HUES6 (cell line): Measurements from ENCODE around the gene CADM1.

Experiments used
- H3K27ac ChIP-seq: 2 replicates; pipeline ENCODE4 v1.7.0; 2013; ENCODE audit warnings: low read depth, mild to moderate bottlenecking, low read length, inconsistent platforms
- H3K27me3 ChIP-seq: 2 replicates; pipeline ENCODE4 v1.6.1; 2013; ENCODE audit warnings: low read length; ENCODE audit not compliant: control insufficient read depth, insufficient read depth
- H3K36me3 ChIP-seq: 2 replicates; pipeline ENCODE4 v1.6.1; 2013; ENCODE audit warnings: low read length; ENCODE audit not compliant: control insufficient read depth, insufficient read depth
- H3K4me1 ChIP-seq: 2 replicates; pipeline ENCODE4 v1.6.1; 2013; ENCODE audit warnings: low read length; ENCODE audit not compliant: control insufficient read depth, insufficient read depth
- H3K4me3 ChIP-seq: 2 replicates; pipeline ENCODE4 v1.5.1; 2013; ENCODE audit warnings: low read depth, low read length
- H3K9ac ChIP-seq: one replicate; pipeline ENCODE4 v1.6.1; 2013; ENCODE audit warnings: mild to moderate bottlenecking, low read length
- H3K9me3 ChIP-seq: 2 replicates; pipeline ENCODE4 v1.6.1; 2013; ENCODE audit warnings: low read depth, low read length; ENCODE audit not compliant: control insufficient read depth, insufficient read depth

The CADM1 gene

DNA sequence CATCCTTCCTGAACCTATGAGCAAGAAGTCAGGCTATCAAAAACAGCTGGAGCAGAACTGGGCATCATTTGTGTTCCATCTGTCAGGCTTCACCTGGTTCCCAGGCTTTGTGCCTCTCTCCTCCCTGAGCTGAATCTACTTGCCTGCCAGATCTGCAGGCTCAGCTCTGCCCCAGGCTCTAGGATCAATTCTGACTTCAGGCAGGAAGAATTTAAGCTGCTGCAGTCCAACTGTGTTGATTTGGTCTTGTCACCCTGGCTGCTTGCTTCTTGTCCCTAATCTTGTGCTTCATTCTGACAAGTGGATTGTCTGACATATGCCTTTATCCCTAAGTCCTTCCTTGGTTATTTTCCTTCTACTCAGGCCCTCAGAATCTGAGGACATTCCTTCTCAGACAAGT lies 31.6 kb upstream of the CADM1 start:
- Histone ChIP-seq H3K4me1 (no peaks in the 10 kb centered on the region; the same call in 1 of the 2 replicates), H3K4me3 (no peak overlapping the region), H3K27me3 (peaks cover 14% of the 10 kb centered on the region; the same call in 1 of the 2 replicates), H3K27ac (no peak overlapping the region), H3K36me3 (no peaks in the 10 kb centered on the region), H3K9me3 (no peaks in the 10 kb centered on the region), H3K9ac (no peak overlapping the region)

DNA sequence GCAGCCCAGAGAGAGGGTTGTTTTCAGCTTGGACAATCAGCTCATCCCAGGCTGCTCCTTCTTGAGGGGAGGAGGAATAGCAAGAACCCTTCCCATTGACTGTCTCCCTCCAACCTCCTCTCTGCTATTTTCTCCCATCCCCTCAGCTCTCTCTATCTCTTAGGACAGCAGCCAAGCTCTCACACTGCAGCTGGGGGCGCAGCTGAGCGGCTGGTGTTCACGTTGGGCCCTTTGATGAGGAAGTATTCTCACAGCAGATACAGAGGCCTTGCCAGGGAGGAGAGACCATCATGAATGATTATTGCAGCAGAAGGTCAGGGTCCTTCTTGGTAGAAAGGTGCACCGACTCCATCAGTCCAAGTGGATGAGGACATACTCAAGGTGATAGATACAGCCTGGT lies 26.5 kb upstream of the CADM1 start:
- H3K9ac ChIP-seq: no peak overlapping the region
- no peak overlapping the region for H3K4me3 ChIP-seq
- H3K27me3 ChIP-seq: peaks cover 12% of the 10 kb centered on the region; the same call in 1 of the 2 replicates
- H3K9me3 ChIP-seq: no peaks in the 10 kb centered on the region
- no peak overlapping the region for H3K27ac ChIP-seq
- H3K4me1 ChIP-seq: peaks cover 9% of the 10 kb centered on the region
- no peaks in the 10 kb centered on the region for H3K36me3 ChIP-seq

DNA sequence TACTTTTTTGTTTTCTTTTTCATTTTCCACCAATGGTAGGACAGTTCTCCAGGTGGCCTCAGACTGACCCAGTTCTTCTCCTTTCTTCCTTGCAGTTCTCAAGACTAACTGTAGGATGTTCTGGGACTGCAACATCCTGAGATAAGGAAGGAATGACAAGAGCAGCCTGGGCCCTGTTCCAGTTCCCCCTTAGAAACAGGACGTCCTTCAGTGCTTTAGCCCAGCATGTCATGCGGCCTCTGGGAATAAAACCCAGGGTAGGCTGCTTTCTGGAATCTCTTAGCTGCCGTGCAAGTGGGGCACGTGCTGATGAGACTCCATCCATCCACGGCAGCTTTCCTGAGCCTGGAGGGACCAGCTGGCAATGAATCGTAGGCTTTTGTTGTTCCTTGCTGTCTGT lies 24.0 kb upstream of the CADM1 start:
- Histone ChIP-seq H3K9me3 (no peaks in the 10 kb centered on the region), H3K4me3 (no peak overlapping the region), H3K9ac (no peak overlapping the region), H3K27me3 (0 out of 2 replicates have a peak, but pooled peaks cover 3% of the 10 kb centered on the region), H3K36me3 (no peaks in the 10 kb centered on the region), H3K27ac (no peak overlapping the region), H3K4me1 (peaks cover 9% of the 10 kb centered on the region; the same call in 1 of the 2 replicates)

DNA sequence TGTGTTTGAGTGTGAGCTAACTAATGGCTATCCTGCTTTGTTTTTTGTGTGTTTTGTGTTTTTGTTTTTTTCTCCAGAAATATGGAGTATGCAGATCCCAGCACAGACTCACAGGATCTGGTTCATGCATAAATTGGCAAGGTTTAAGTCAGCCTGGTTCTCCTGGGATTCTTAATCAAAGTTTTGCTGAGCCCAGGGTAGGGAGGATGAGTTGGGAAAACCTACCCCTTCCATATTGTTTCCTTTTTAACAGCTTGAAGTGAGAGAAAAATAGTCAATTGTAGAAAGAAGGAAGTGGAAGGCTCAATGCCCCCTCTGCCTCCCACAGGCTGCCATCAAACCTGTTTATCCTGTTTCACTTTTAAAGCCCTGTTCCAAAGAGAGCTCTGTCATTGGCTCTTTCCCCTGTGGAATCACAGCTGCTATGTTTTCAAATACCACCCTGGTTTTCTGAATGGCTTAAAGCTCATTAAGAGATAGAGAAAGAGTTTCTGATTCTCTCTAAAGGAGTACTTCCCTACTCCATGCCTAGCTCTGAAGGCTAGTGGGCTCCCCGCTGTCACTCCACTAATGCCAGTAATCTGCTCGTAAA lies 23.4 kb upstream of the CADM1 start:
- H3K9ac ChIP-seq: no peak overlapping the region
- no peak overlapping the region for H3K27ac ChIP-seq
- 0 out of 2 replicates have a peak, but pooled peaks cover 3% of the 10 kb centered on the region for H3K27me3 ChIP-seq
- no peaks in the 10 kb centered on the region for H3K36me3 ChIP-seq
- peaks cover 9% of the 10 kb centered on the region; the same call in 1 of the 2 replicates for H3K4me1 ChIP-seq
- no peak overlapping the region for H3K4me3 ChIP-seq
- no peaks in the 10 kb centered on the region for H3K9me3 ChIP-seq

DNA sequence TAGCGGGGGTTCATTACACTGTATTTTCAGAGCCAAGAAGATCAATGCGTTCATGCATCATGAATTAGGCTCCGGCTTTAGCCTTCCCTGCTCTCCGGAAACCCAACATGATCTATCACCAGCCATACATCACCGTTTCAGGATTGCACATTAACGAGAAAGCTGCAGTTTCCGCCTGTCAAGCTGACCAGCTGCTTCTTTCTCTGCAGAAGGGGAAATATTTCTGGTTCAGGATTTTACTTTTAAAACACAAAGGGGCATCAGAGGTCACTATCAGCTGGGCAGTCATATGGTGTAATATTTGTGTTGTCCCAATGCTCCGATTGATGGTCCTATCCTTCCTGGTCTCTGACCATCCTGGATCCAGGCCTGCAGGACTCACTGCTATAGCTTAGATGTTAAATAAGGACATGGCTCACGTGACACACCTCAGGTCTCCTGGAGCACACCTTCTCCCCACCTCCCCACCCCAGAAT lies 21.4 kb upstream of the CADM1 start:
- Histone ChIP-seq H3K4me1 (peaks cover 9% of the 10 kb centered on the region; the same call in 1 of the 2 replicates), H3K4me3 (no peak overlapping the region), H3K27me3 (0 out of 2 replicates have a peak, but pooled peaks cover 3% of the 10 kb centered on the region), H3K27ac (no peak overlapping the region), H3K9ac (no peak overlapping the region), H3K9me3 (no peaks in the 10 kb centered on the region), H3K36me3 (no peaks in the 10 kb centered on the region)

DNA sequence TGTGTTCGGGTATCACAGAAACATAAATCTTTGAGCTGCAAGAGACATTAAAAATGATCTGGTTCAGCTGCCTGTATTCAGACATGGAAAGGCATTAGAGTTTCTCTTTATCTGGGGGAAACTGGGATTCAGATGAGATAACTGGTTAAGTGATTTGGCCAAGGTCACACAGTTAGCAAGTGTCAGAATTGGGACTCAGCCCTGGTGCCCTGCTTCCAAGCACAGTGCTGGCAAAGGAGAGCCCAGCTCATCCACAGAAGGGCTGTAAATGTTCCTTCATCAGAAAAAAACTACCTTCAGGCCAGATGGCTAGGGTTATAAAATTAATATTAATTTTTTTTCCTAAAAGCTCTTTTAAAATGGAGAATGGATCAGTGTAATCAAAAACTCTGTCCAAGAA lies 20.4 kb upstream of the CADM1 start:
- Histone ChIP-seq H3K27me3 (0 out of 2 replicates have a peak, but pooled peaks cover 3% of the 10 kb centered on the region), H3K36me3 (no peaks in the 10 kb centered on the region), H3K27ac (no peak overlapping the region), H3K9me3 (no peaks in the 10 kb centered on the region), H3K4me1 (peaks cover 9% of the 10 kb centered on the region; the same call in 1 of the 2 replicates), H3K9ac (no peak overlapping the region), H3K4me3 (no peak overlapping the region)

DNA sequence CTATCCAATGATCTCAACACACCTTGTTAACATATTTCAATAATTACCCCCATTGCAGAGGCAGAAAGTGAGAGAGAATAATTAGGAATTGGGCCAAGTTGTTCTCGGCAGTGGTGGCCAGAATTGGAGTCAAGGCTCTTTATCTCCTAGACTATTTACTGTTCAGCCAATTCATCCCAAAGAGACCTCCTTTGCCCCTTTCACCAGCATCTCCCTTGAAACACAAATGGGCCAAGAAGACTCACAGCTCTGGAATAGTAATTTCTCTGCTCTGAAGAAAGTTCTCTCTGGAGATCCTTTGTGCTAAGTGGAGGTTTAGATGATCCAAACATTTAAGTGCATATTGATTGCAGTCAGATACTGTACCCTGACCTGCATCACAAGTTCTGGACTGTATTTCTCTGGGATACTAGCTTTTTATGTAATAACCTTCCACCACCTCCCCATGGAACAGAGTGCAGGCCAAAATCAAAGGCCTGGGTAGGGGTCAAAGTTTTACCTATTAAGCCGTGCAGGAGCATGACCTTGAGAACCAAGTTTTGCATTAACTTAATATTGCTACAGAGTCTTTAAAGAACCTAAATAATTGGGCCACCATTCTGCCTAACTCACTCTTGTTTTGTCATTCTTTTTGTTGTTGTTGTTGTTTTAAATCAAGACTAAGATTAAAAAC lies 19.6 kb upstream of the CADM1 start:
- Histone ChIP-seq H3K4me3 (no peak overlapping the region), H3K27ac (no peak overlapping the region)

DNA sequence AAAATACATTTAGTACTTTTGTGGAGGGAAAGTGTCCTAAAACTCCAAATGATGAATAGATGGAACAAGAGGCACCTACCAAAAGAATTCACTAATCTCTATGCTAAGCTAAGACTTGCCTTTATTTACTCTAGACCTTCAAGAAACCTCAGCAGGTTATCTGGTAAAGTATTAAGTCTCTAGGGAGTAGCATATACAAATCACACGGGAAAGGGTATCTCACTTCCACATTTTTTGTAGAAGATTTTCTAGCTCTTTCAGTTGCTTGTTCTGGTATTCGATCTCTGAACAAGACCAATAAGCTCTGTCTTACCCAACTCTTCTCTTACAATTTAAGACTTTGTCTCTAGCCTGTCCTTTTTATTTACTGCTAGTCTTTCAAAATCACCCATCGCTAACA lies 18.1 kb upstream of the CADM1 start:
- H3K27me3 ChIP-seq: peaks cover 3% of the 10 kb centered on the region; the same call in 1 of the 2 replicates
- H3K4me1 ChIP-seq: no peaks in the 10 kb centered on the region
- H3K9ac ChIP-seq: no peak overlapping the region
- H3K27ac ChIP-seq: no peak overlapping the region
- H3K9me3 ChIP-seq: no peaks in the 10 kb centered on the region
- H3K4me3 ChIP-seq: no peak overlapping the region
- H3K36me3 ChIP-seq: no peaks in the 10 kb centered on the region

More for the DNA sequence above, 19.6 kb upstream of the CADM1 start:
- Histone ChIP-seq H3K27me3 (peaks cover 3% of the 10 kb centered on the region; the same call in 1 of the 2 replicates), H3K4me1 (peaks cover 9% of the 10 kb centered on the region; the same call in 1 of the 2 replicates), H3K9me3 (no peaks in the 10 kb centered on the region), H3K9ac (no peak overlapping the region), H3K36me3 (no peaks in the 10 kb centered on the region)

DNA sequence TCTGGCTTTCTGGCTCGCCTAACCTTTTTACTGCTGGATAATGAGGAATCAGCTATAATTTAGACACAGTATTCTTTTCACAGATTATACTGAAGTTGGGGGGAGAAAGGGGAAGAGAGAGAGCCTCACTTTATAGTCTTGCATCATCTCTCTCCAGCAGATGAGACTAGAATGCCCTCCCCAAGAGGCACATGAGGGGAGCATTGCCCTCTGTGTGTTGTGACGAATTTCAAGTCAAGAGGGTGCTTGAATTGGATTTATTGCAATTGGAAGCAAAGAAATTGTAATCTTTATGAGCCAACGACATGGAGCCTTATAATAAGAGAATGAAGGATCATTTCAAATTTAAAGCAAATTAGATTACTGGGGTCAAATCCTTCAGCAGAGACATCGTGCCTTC lies 17.6 kb upstream of the CADM1 start:
- no peak overlapping the region for H3K9ac ChIP-seq
- no peak overlapping the region for H3K27ac ChIP-seq
- no peaks in the 10 kb centered on the region for H3K4me1 ChIP-seq
- no peaks in the 10 kb centered on the region for H3K9me3 ChIP-seq
- no peaks in the 10 kb centered on the region for H3K36me3 ChIP-seq
- H3K4me3 ChIP-seq: no peak overlapping the region
- H3K27me3 ChIP-seq: peaks cover 3% of the 10 kb centered on the region; the same call in 1 of the 2 replicates

DNA sequence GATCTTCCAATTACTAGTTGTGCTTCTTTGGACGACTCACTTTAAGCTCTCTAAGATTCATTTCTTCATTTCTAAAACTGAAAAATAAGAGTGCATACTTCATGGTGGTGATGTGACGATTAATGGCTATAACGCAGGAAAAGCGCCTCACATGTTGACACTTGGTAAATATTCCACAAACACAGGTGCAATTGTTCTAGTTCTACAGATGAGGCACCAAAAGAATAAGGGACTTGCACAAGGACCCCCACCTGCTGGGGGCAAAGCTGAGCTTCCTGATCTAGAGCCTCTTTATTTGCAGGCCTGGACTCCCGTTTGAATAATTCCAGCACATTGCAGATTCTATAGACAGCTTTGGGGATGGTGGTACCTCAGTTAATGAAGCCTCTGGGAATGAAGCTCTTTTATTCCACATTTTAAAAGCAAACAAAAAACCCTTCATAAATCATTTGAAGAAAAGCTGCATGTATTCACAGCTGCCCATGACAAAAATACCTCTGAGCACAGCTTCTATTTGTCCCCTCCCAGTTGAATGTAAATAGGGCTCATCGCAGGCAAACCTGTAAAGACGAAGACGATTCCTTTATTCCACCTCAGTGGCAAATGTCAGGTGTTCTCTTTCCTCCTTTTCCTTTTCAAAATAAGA lies 14.9 kb upstream of the CADM1 start:
- no peaks in the 10 kb centered on the region; the same call in 1 of the 2 replicates for H3K4me1 ChIP-seq
- no peak overlapping the region for H3K4me3 ChIP-seq
- H3K36me3 ChIP-seq: no peaks in the 10 kb centered on the region
- no peaks in the 10 kb centered on the region for H3K9me3 ChIP-seq
- H3K9ac ChIP-seq: no peak overlapping the region
- peaks cover 3% of the 10 kb centered on the region; the same call in 1 of the 2 replicates for H3K27me3 ChIP-seq
- no peak overlapping the region for H3K27ac ChIP-seq
